Transverse colon (tissue), 4 donors: ENCODE data around the gene KCNH3. TPM values are rescaled to one million over a fixed set of nuclear protein-coding genes. Genes with fewer than 3 reads are reported as not detected.

Experiments
- DNase-seq: peaks from one replicate; pipeline ENCODE4 v3.0.0-alpha.2; 2019
- H3K27ac ChIP-seq, 4 donors: fragments of 200-600 bp; sonication (generic); 2 replicates each; pipeline ENCODE4 v1.5.1; 2016 to 2018; ENCODE audit warnings: inconsistent platforms in 4 of 4
- H3K27me3 ChIP-seq: fragments of 200-600 bp; sonication (generic); 2 replicates; pipeline ENCODE4 v1.5.1; 2017; ENCODE audit warnings: inconsistent platforms
- H3K36me3 ChIP-seq, 4 donors: fragments of 200-600 bp; sonication (generic); 2 replicates each; pipeline ENCODE4 v1.5.1; 2017 to 2019; ENCODE audit warnings: inconsistent platforms in 4 of 4
- H3K4me1 ChIP-seq, 4 donors: fragments of 200-600 bp; sonication (generic); 2 replicates each; pipeline ENCODE4 v1.5.1; 2017 to 2020; ENCODE audit warnings: inconsistent platforms in 4 of 4
- H3K4me3 ChIP-seq, 4 donors: fragments of 200-600 bp; sonication (generic); 1 replicate in 1 of 4; 2 replicates in 3 of 4; pipeline versions ENCODE4 v1.5.1 to v1.6.1; 2017 to 2019; ENCODE audit warnings: inconsistent platforms in 4 of 4
- H3K9me3 ChIP-seq, 2 donors: fragments of 200-600 bp; sonication (generic); 2 replicates each; pipeline ENCODE4 v1.5.1; 2017 to 2019; ENCODE audit warnings: inconsistent platforms in 2 of 2
- CTCF ChIP-seq, 5 experiments: fragments of 200-600 bp in 3 of 5; fragments of 450-650 bp in 2 of 5; sonication (generic) in 3 of 5; IDR thresholded peaks; 1 replicate in 2 of 5; 2 replicates in 3 of 5; pipeline ENCODE4 v1.5.1; 2016 to 2017; ENCODE audit warnings: antibody characterized with exemption in 5 of 5, inconsistent platforms in 3 of 5, mild to moderate bottlenecking in 2 of 5, moderate library complexity in 1 of 5
- EP300 ChIP-seq: sonication (generic); formaldehyde crosslinking; IDR thresholded peaks from one replicate; pipeline ENCODE4 v1.6.1; 2017; ENCODE audit warnings: antibody characterized with exemption, low read depth
- POLR2A ChIP-seq: fragments of 450-650 bp; IDR thresholded peaks from one replicate; pipeline ENCODE4 v1.6.1; 2016; ENCODE audit warnings: antibody characterized with exemption, mild to moderate bottlenecking, moderate library complexity
- POLR2AphosphoS5 ChIP-seq, 3 donors: sonication (generic); formaldehyde crosslinking; IDR thresholded peaks; one replicate each; pipeline ENCODE4 v1.6.1; 2016; ENCODE audit warnings: antibody characterized with exemption in 3 of 3
- WGBS, 2 donors: methylation state at CpG; one replicate each; pipeline ENCODE4 v1.1.5; 2018; ENCODE audit warnings: low coverage in 1 of 2; 5-methylcytosine and 5-hydroxymethylcytosine counted together
- in situ Hi-C, 4 donors: fragments of 200-750 bp; cut with MboI; loops; one replicate each; pipeline versions ENCODE4 v1.15.0 to v1.15.1; 2017; ENCODE audit warnings: low sequenced_read_pairs in 3 of 4, low pct_ligation_motif_present in 1 of 4, low pct_unique_long_range_greater_than_20kb in 1 of 4
- intact Hi-C: fragments of 100-400 bp; cut with DNase I; formaldehyde crosslinking; loops from one replicate; pipeline ENCODE4 v1.15.1; 2023; ENCODE audit warnings: low total_unique reads
- total RNA-seq, 4 donors: library from RNA; depleted of rRNA; stranded (reverse); fragments of >200 nt; gene quantifications; one replicate each; pipeline ENCODE4 v1.1.0, GENCODE V29; 2016

Gene KCNH3
- total RNA-seq, 4 donors from 2014 or later, result 0.32 to 0.80 TPM; not detected in 2

DNA sequence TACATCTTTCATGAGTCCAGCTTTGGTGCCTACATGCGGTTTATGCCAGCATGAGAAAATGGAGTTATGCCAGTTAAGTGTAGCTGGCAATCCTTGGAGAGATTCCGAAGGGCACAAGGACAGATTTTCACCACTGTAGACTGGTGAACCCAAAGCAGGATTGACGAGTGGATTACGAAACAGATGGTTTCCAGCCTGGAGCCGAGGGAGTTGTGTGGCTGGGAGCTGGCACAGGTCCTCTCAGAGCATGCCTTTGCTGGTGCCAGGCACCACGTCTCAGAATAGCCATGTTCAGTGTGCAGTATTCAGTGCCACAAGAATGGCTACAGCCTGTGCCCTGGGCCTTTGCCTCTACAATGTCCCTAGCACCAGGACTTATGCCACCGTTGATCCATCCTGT is 13.2 kb downstream of the KCNH3 start:
- 69 to 100% methylated on average over 2 to 7 of the region's 7 CpGs for WGBS, 2 donors
- TF ChIP-seq POLR2A, result no peak
- in situ Hi-C loops (no loop called here), intact Hi-C loops (no loop called here)
- H3K4me1 ChIP-seq, result peaks cover 0 to 11% (median 10%) of the 10 kb centered on the region in 4 donors
- no peaks in the 10 kb centered on the region for H3K36me3 ChIP-seq
- H3K9me3 ChIP-seq, result no peaks in the 10 kb centered on the region
- no peak overlapping the region for H3K4me3 ChIP-seq
- H3K27me3 ChIP-seq, result peaks cover 29% of the 10 kb centered on the region
- DNase-seq, result no peak
- no peak overlapping the region for H3K27ac ChIP-seq

DNA sequence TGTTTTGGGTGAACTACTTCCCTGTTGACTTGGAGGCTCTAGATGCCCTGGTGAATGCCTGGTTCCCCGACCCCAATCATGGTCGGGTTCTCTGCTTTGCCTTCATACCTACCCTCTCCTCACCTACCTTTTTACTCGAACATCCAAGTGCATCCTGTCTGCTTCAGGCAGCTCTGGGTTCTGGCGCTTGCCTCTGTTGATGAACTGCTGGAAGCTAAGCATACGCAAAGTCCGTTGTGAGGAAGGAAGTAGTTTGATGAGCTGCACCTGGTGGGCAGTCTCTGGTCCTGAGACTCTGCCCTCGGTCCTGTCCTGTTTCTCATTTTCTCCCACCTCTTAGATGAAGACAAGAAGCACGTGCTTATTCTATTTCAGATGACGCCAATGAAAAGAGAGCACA is 13.6 kb downstream of the KCNH3 start:
- H3K27me3 ChIP-seq, result peaks cover 25% of the 10 kb centered on the region
- no peak overlapping the region for H3K27ac ChIP-seq
- in situ Hi-C loops (no loop called here), intact Hi-C loops (no loop called here)
- peaks cover 0 to under 1% (median 0%) of the 10 kb centered on the region in 4 donors for H3K36me3 ChIP-seq
- H3K9me3 ChIP-seq, result no peaks in the 10 kb centered on the region
- H3K4me3 ChIP-seq, result no peak overlapping the region
- no peak for DNase-seq
- WGBS, 2 donors, result 52 to 93% methylated on average over 2 to 9 of the region's 9 CpGs
- H3K4me1 ChIP-seq, result peaks cover 0 to 11% (median 10%) of the 10 kb centered on the region in 4 donors
- TF ChIP-seq CTCF (IDR thresholded peaks at IDR 0.05), result no peak
- no peak for TF ChIP-seq EP300
- no peak for TF ChIP-seq POLR2A
- no peak for TF ChIP-seq POLR2AphosphoS5 (IDR thresholded peaks at IDR 0.05)

- Histone ChIP-seq H3K4me3 (no peak overlapping the region), H3K27ac (no peak overlapping the region), H3K9me3 (no peaks in the 10 kb centered on the region), H3K27me3 (peaks cover 20% of the 10 kb centered on the region), H3K36me3 (peaks cover 0 to 4% (median 0%) of the 10 kb centered on the region in 4 donors), H3K4me1 (peaks cover 0 to 11% (median 10%) of the 10 kb centered on the region in 4 donors)
- TF ChIP-seq CTCF (IDR thresholded peaks at IDR 0.05), result no peak
- TF ChIP-seq POLR2A, result no peak
- TF ChIP-seq POLR2AphosphoS5 (IDR thresholded peaks at IDR 0.05), result no peak
- no peak for TF ChIP-seq EP300
- in situ Hi-C loops, result no loop called here
- WGBS, 2 donors, result 86 to 92% methylated on average over 2 to 8 of the region's 8 CpGs
- DNase-seq, result no peak
- intact Hi-C loops, result no loop called here
These were observed 14.1 kb downstream of the KCNH3 start for GRCh38 chr12:49552899-49553298.

GRCh38 chr12:49553512-49554088 is 14.8 kb downstream of the KCNH3 start:
- Histone ChIP-seq H3K9me3 (no peaks in the 10 kb centered on the region), H3K27me3 (peaks cover 13% of the 10 kb centered on the region), H3K27ac (no peak overlapping the region), H3K36me3 (peaks cover 0 to 10% (median 3%) of the 10 kb centered on the region in 4 donors), H3K4me3 (no peak overlapping the region), H3K4me1 (peaks cover 0 to 9% (median 8%) of the 10 kb centered on the region in 4 donors)
- intact Hi-C loops, result no loop called here
- in situ Hi-C loops, result no loop called here
- 22 to 62% methylated on average over 1 to 2 of the region's 2 CpGs for WGBS, 2 donors
- TF ChIP-seq POLR2A, result no peak
- peak in 3 of 5 experiments; percentile 30 to 45 (median 40) for TF ChIP-seq CTCF (IDR thresholded peaks at IDR 0.05)
- DNase-seq, result no peak

DNA sequence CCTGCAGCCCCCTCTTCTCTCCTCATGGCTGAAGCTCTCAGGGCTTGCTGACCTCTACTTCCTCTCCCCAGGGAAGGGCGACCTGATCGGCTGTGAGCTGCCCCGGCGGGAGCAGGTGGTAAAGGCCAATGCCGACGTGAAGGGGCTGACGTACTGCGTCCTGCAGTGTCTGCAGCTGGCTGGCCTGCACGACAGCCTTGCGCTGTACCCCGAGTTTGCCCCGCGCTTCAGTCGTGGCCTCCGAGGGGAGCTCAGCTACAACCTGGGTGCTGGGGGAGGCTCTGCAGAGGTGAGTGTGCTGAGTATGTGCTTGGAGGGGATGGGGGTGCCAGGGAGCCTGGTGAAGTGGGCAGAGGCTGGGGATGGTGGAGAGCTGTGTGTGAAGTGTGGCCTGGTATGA is 15.4 kb downstream of the KCNH3 start:
- DNase-seq, result no peak
- H3K27me3 ChIP-seq, result peaks cover 6% of the 10 kb centered on the region
- no peak overlapping the region for H3K4me3 ChIP-seq
- WGBS, 2 donors, result 84% methylated on average over 12 of the region's 15 CpGs; no CpG with 5 or more reads in 1 of the 2 donors
- H3K27ac ChIP-seq, result no peak overlapping the region
- H3K9me3 ChIP-seq, result no peaks in the 10 kb centered on the region
- TF ChIP-seq POLR2AphosphoS5 (IDR thresholded peaks at IDR 0.05) (no peak), POLR2A (no peak), EP300 (no peak), CTCF (IDR thresholded peaks at IDR 0.05) (no peak)
- H3K36me3 ChIP-seq, result peaks cover 0 to 15% (median 3%) of the 10 kb centered on the region in 4 donors
- in situ Hi-C loops (no loop called here), intact Hi-C loops (no loop called here)
- peaks cover 0 to 2% (median 1%) of the 10 kb centered on the region in 4 donors for H3K4me1 ChIP-seq
